BLaER1 (cell line): ENCODE measurements around the gene SLC35F6.

Experiments used
- H3K27ac ChIP-seq: shearing (Covaris generic); formaldehyde crosslinking; 2 replicates; pipeline ENCODE4 v1.8.1; 2022
- H3K27me3 ChIP-seq: shearing (Covaris generic); formaldehyde crosslinking; 2 replicates; pipeline ENCODE4 v1.8.1; 2022
- H3K36me3 ChIP-seq: shearing (Covaris generic); formaldehyde crosslinking; 2 replicates; pipeline ENCODE4 v1.8.1; 2022
- H3K4me1 ChIP-seq: shearing (Covaris generic); formaldehyde crosslinking; 2 replicates; pipeline ENCODE4 v1.8.1; 2022
- H3K4me2 ChIP-seq: shearing (Covaris generic); formaldehyde crosslinking; 2 replicates; pipeline ENCODE4 v1.8.1; 2022
- H3K4me3 ChIP-seq: shearing (Covaris generic); formaldehyde crosslinking; 2 replicates; pipeline ENCODE4 v1.8.1; 2022
- H3K9ac ChIP-seq: shearing (Covaris generic); formaldehyde crosslinking; 2 replicates; pipeline ENCODE4 v1.8.1; 2022
- H3K9me3 ChIP-seq: shearing (Covaris generic); formaldehyde crosslinking; 2 replicates; pipeline ENCODE4 v1.8.1; 2022
- H4K20me1 ChIP-seq: shearing (Covaris generic); formaldehyde crosslinking; 2 replicates; pipeline ENCODE4 v1.8.1; 2022
- Cebpa-rat ChIP-seq: shearing (Covaris generic); IDR thresholded peaks from 2 replicates; pipeline ENCODE4 v1.8.1; 2022

Gene SLC35F6

DNA sequence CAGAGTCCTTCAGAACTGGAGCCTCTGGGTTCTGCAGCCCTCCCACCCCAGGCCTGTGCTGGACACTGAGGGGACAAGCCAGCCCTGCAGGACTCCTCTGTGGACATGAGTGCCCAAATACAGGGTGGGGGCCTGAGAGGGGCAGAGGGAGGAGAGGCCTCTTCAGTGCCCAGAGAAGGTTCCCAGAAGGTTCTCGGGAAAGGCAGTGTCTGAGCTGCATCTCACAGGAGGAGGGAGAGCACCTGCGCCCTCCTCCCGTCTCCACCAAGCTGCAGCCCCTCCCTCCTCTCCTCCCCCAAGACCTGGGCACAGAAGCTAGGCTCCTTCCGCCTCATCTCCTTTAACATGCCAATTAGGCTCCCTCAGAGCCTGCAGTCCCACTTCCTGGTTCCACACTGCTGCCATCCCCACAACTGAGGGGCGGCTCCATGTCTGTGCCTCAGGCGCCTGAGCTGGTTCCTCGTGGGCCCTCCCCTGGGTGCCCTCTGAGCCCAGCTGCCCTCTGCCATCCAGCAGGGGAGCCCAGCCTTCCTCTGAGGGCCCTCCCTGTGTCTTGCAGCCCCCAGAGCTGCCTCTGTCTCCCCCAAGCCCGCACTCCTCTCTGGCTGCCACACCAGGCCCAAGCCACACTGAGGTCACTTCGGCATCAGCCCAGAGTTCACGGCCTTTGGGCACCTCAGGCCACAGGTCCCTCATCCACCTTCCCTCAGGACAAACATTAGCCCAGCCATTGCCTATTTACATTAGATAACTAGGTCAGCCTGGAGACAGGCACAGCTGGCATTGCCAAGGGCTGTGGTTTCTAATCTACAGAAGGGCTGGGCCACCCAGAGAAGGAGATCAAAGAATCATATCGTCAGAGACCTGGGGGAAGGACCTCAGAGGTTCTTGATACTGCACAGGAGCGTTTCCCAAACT, 42.7 kb upstream of the SLC35F6 start:
- Histone ChIP-seq H3K27me3 (no peaks in the 10 kb centered on the region), H3K9me3 (no peaks in the 10 kb centered on the region; the same call in 1 of the 2 replicates), H3K4me2 (peak overlapping the region; percentile 90), H3K9ac (peak overlapping the region; percentile 59; the same call in 1 of the 2 replicates), H3K4me1 (peaks cover 28% of the 10 kb centered on the region), H3K36me3 (no peaks in the 10 kb centered on the region), H3K27ac (peak overlapping the region; percentile 78), H4K20me1 (no peaks in the 10 kb centered on the region), H3K4me3 (no peak overlapping the region)
- no peak for TF ChIP-seq Cebpa-rat

DNA sequence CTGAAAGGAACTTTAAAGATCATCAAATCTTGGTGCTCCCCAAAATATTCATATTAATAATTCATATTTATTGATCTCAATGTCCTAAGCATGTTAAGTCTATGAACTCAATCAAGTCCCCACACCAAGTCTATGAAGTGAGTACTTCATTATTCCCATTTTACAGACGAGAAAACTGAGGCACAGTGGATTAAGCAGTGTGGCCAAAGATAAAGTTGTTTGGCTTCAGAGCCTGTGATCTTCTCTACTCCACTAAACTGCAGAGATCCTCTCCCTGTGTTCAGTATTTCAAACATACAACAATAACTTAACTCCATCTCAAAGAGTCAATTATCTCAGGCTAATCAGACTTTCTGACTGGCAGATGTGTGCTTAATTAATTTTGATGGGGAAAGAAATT, 41.8 kb upstream of the SLC35F6 start:
- Histone ChIP-seq H3K4me3 (no peak overlapping the region), H3K9me3 (no peaks in the 10 kb centered on the region), H4K20me1 (no peaks in the 10 kb centered on the region), H3K4me1 (peaks cover 28% of the 10 kb centered on the region), H3K4me2 (peak overlapping the region; percentile 90; the same call in 1 of the 2 replicates), H3K36me3 (no peaks in the 10 kb centered on the region), H3K9ac (no peak overlapping the region), H3K27ac (no peak overlapping the region; the same call in 1 of the 2 replicates), H3K27me3 (no peaks in the 10 kb centered on the region)
- TF ChIP-seq Cebpa-rat = no peak

DNA sequence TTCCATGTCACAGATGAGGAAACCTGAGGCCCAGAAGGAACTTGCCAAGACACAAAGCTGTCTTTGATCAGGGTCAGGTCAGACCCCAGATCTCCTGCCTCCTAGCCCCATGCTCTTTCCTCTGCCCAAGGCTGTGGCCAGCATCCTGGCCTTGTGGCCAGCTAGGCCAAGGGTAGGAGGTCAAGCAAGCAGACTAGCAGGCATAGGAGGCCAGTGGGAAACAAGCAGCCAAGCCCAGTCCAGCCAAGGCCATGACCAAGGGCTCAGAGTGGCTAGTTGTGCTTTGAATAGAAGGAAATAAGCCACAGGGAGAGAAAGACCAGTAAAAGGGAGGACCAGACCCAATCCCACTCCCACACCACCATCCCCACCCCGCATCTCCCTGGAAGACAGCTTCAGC, 41.2 kb upstream of the SLC35F6 start:
- H3K36me3 ChIP-seq = no peaks in the 10 kb centered on the region

DNA sequence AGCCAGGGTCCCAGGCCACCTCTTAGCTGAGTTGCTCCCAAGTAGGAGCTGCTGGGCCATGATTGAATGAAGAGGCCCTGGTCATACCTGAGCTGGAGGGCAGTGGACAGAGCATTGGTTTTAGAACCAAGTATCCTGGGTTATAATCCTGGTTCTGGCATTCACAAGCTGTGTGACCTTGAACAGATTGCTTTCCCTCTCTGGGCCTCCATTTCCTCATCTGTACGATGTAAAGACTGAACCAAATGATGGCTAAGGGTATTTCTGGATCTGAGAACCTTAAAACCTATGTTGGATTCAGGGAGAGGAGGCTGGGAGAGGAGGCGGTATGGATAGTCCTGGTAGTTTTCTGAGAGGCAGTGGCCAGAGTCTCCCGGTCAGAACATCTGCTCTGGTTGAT, 40.6 kb upstream of the SLC35F6 start:
- no peak for TF ChIP-seq Cebpa-rat

More for the DNA sequence above, 41.2 kb upstream of the SLC35F6 start:
- Histone ChIP-seq H4K20me1 (no peaks in the 10 kb centered on the region), H3K9ac (no peak overlapping the region), H3K4me1 (peaks cover 28% of the 10 kb centered on the region), H3K27ac (0 out of 2 replicates have a peak overlapping the region, but pooled peaks have one; percentile 18), H3K27me3 (0 out of 2 replicates have a peak, but pooled peaks cover under 1% of the 10 kb centered on the region), H3K4me2 (no peak overlapping the region), H3K9me3 (no peaks in the 10 kb centered on the region), H3K4me3 (no peak overlapping the region)
- TF ChIP-seq Cebpa-rat = no peak

DNA sequence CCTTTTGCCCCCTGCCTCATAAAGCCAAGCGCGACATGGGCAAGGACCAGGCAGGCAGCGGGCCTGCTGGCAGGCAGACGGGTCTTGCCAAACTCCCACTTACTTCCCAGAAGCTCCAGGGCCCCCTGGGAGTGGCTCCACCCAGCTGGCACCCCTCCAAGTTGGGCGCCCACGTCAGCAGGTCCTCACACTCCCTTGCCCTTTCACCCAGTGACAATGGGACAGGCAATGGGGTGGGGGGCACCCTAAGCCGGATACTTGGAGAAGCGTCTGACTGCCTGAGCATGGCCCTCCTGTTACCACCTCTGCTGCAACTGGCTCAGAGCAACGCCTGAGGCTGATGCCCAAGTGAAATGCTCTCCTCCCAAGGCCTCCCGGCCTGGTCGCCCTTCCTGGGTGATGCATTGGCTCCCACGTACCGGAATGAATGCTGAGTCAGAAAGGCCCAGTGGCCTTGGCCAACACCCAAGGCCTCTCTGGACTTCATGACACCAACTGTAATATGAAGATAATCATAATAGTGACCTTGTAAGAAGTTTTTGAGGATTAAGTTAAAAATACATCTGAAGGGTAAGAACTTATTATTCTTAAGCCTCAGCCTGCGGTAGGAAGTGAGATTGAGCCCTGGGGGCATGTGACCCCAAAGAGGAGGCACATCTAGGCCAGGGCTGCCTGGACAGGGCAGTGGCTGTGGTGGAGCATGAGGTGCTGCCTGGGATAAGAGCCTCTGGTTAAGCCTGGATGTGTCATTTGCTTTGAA, 39.9 kb upstream of the SLC35F6 start:
- Histone ChIP-seq H3K4me1 (peaks cover 28% of the 10 kb centered on the region), H3K27ac (peak overlapping the region; percentile 44), H3K9me3 (no peaks in the 10 kb centered on the region), H3K27me3 (0 out of 2 replicates have a peak, but pooled peaks cover 5% of the 10 kb centered on the region), H3K36me3 (no peaks in the 10 kb centered on the region), H3K4me2 (no peak overlapping the region), H3K4me3 (no peak overlapping the region), H3K9ac (no peak overlapping the region), H4K20me1 (no peaks in the 10 kb centered on the region)
- no peak for TF ChIP-seq Cebpa-rat

More for the DNA sequence above, 40.6 kb upstream of the SLC35F6 start:
- Histone ChIP-seq H3K9me3 (no peaks in the 10 kb centered on the region), H3K27me3 (0 out of 2 replicates have a peak, but pooled peaks cover 5% of the 10 kb centered on the region), H3K4me2 (no peak overlapping the region), H3K9ac (no peak overlapping the region), H3K36me3 (no peaks in the 10 kb centered on the region), H3K4me3 (no peak overlapping the region), H3K4me1 (peaks cover 28% of the 10 kb centered on the region), H4K20me1 (no peaks in the 10 kb centered on the region), H3K27ac (peak overlapping the region; percentile 44; the same call in 1 of the 2 replicates)

DNA sequence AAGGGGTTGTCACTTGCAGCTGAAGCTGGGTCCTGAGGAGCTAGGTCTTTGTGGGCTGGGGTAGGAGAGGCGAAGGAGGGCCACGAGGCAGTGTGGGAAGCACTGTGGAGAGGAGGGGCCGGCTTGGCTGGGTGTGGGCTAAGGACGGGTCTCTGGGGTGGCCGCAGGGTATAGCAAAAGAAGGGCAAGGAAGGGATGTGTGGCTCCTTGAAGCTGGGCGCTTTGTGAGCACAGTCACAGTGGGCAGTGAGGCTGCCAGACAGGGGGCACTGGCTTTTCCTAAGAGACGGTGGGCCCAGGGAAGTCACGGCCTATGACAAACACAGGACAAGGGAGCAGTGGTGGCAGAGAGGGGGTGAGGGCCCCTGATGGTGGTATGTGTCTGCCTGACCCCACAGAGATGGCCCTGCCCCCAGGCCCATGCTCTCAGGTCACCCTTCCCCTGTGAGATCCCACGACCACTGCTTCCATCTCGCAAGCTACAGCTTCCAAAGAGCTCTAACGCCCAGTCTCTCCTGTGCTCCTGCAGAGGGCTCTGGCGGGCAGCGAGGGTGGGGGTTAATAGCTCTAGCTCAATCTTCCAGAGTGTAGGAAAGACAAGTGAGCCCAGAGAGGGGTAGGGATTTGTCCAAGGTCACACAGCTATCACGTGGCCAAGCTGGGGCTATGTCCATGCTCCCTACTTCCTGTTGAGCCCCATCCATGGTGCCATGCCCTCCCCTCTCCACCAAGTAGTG, 39.1 kb upstream of the SLC35F6 start:
- H3K27me3 ChIP-seq = 0 out of 2 replicates have a peak, but pooled peaks cover 5% of the 10 kb centered on the region
- H3K4me2 ChIP-seq = no peak overlapping the region
- H3K9me3 ChIP-seq = no peaks in the 10 kb centered on the region
- no peak overlapping the region for H3K4me3 ChIP-seq
- no peak for TF ChIP-seq Cebpa-rat
- H4K20me1 ChIP-seq = no peaks in the 10 kb centered on the region
- peak overlapping the region; percentile 44; the same call in 1 of the 2 replicates for H3K27ac ChIP-seq
- H3K4me1 ChIP-seq = peaks cover 23% of the 10 kb centered on the region
- no peak overlapping the region for H3K9ac ChIP-seq
- H3K36me3 ChIP-seq = no peaks in the 10 kb centered on the region

DNA sequence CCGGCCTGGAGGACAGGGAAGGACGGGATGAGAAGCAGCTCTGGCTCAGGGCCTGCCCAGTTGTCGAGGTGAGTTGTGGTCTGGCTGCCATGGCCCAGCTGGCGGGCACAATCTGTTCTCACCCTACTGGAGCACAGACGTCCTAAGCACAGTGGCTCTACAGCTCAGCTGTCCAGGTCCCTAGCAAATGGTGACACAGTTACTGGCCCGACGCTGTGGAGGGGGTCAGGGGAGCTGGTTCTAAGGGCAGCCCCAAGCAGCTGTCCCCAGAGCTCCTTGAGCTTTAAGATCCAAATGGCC, 38.6 kb upstream of the SLC35F6 start:
- TF ChIP-seq Cebpa-rat = no peak
- 0 out of 2 replicates have a peak, but pooled peaks cover 5% of the 10 kb centered on the region for H3K27me3 ChIP-seq
- no peaks in the 10 kb centered on the region for H4K20me1 ChIP-seq
- no peaks in the 10 kb centered on the region for H3K36me3 ChIP-seq
- no peak overlapping the region for H3K27ac ChIP-seq
- H3K9ac ChIP-seq = no peak overlapping the region
- no peak overlapping the region for H3K4me3 ChIP-seq
- H3K4me2 ChIP-seq = no peak overlapping the region
- peaks cover 18% of the 10 kb centered on the region for H3K4me1 ChIP-seq
- H3K9me3 ChIP-seq = no peaks in the 10 kb centered on the region

DNA sequence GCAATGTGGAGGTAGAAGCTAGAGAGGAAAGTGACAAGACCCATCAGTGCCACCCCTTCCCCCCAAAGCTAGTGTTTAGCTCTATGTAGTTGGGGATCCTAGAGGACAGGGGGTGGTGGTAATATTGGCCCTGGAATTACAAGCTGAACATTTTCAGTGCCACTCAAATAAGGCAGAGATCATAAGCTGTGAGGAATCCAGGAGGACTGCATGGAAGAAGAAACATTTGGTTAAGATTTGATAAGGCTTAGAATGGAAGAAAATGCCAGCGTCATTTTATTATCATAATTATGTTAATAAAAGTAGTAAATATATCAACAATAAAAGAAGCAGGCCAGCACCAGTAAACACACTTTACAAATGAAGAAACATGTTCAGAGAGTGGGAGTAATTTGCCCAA, 37.9 kb upstream of the SLC35F6 start:
- TF ChIP-seq Cebpa-rat = no peak
- no peaks in the 10 kb centered on the region for H3K9me3 ChIP-seq
- H4K20me1 ChIP-seq = no peaks in the 10 kb centered on the region
- no peaks in the 10 kb centered on the region for H3K36me3 ChIP-seq
- H3K9ac ChIP-seq = no peak overlapping the region
- no peak overlapping the region for H3K4me2 ChIP-seq
- H3K27me3 ChIP-seq = 0 out of 2 replicates have a peak, but pooled peaks cover 5% of the 10 kb centered on the region
- no peak overlapping the region for H3K4me3 ChIP-seq
- peaks cover 10% of the 10 kb centered on the region for H3K4me1 ChIP-seq
- no peak overlapping the region for H3K27ac ChIP-seq
